GM23338 (cell line): ENCODE measurements around the gene PBXIP1. TPM values are rescaled to one million over a fixed set of nuclear protein-coding genes. Genes with fewer than 3 reads are reported as not detected.

Experiments
- ATAC-seq: fragments of 200-7000 bp; cut with Tn5 transposase; 3 replicates; pipeline ENCODE4 v1.9.1; 2020
- DNase-seq: peaks from one replicate; pipeline ENCODE4 v3.0.0-alpha.2; 2015; ENCODE audit warnings: low spot score
- H2AFZ ChIP-seq: fragments of 200-600 bp; sonication (generic); 2 replicates; pipeline ENCODE4 v1.8.0; 2016; ENCODE audit warnings: antibody characterized with exemption, mild to moderate bottlenecking, moderate library complexity
- H3F3A ChIP-seq: fragments of 200-600 bp; sonication (generic); replicated peaks from 2 replicates; pipeline ENCODE4 v1.8.0; 2017; ENCODE audit warnings: antibody characterized with exemption, mixed run types, low read depth
- H3K27ac ChIP-seq: fragments of 200-600 bp; sonication (generic); 2 replicates; pipeline ENCODE4 v1.6.1; 2016; ENCODE audit warnings: low read depth
- H3K27me3 ChIP-seq: fragments of 200-600 bp; sonication (generic); 2 replicates; pipeline ENCODE4 v1.8.0; 2016; ENCODE audit warnings: mild to moderate bottlenecking, mixed run types, moderate library complexity; ENCODE audit not compliant: insufficient read depth
- H3K36me3 ChIP-seq: fragments of 200-600 bp; sonication (generic); 2 replicates; pipeline ENCODE4 v1.8.0; 2016; ENCODE audit warnings: mild to moderate bottlenecking; ENCODE audit not compliant: insufficient read depth
- H3K4me1 ChIP-seq: fragments of 200-600 bp; sonication (generic); 2 replicates; pipeline ENCODE4 v1.8.0; 2016; ENCODE audit warnings: mild to moderate bottlenecking, moderate library complexity; ENCODE audit not compliant: insufficient read depth
- H3K4me2 ChIP-seq: fragments of 200-600 bp; sonication (generic); 2 replicates; pipeline ENCODE4 v1.7.1; 2017; ENCODE audit warnings: mixed run types
- H3K4me3 ChIP-seq: fragments of 200-600 bp; sonication (generic); 2 replicates; pipeline ENCODE4 v1.6.1; 2016; ENCODE audit warnings: mixed run types
- H3K79me2 ChIP-seq: fragments of 200-600 bp; sonication (generic); replicated peaks from 2 replicates; pipeline ENCODE4 v1.8.0; 2017; ENCODE audit warnings: mild to moderate bottlenecking; ENCODE audit not compliant: insufficient read depth
- H3K9me2 ChIP-seq: fragments of 200-600 bp; sonication (generic); 2 replicates; pipeline ENCODE4 v1.8.0; 2017; ENCODE audit not compliant: insufficient read depth
- H4K20me1 ChIP-seq: fragments of 200-600 bp; sonication (generic); replicated peaks from 2 replicates; pipeline ENCODE4 v1.8.0; 2017; ENCODE audit warnings: mild to moderate bottlenecking; ENCODE audit not compliant: insufficient read depth
- H3K27ac Mint-ChIP-seq: 2 replicates; pipeline ENCODE4 v1.8.0; 2020; ENCODE audit warnings: inconsistent platforms, mild to moderate bottlenecking, moderate library complexity, mixed read lengths
- H3K27me3 Mint-ChIP-seq: 3 replicates; pipeline ENCODE4 v1.8.0; 2022; ENCODE audit warnings: low read depth, mild to moderate bottlenecking, moderate library complexity, mixed read lengths, inconsistent platforms; ENCODE audit not compliant: insufficient read depth, poor library complexity
- H3K36me3 Mint-ChIP-seq: 3 replicates; pipeline ENCODE4 v1.8.0; 2021; ENCODE audit warnings: low read depth, mild to moderate bottlenecking, inconsistent platforms, moderate library complexity, mixed read lengths
- H3K4me1 Mint-ChIP-seq: 3 replicates; pipeline ENCODE4 v1.8.0; 2020; ENCODE audit warnings: mild to moderate bottlenecking, inconsistent platforms, mixed read lengths
- H3K4me3 Mint-ChIP-seq: 3 replicates; pipeline ENCODE4 v1.8.0; 2021; ENCODE audit warnings: moderate library complexity, mild to moderate bottlenecking, inconsistent platforms, mixed read lengths
- H3K9me3 Mint-ChIP-seq: 3 replicates; pipeline ENCODE4 v1.8.0; 2020; ENCODE audit warnings: moderate library complexity, mild to moderate bottlenecking, inconsistent platforms, mixed read lengths
- EZH2 ChIP-seq: fragments of 200-600 bp; sonication (generic); IDR thresholded peaks from one replicate; pipeline ENCODE4 v1.8.0; 2017; ENCODE audit warnings: antibody characterized with exemption, mild to moderate bottlenecking, low read depth; ENCODE audit not compliant: unreplicated experiment
- EZH2phosphoT487 ChIP-seq: fragments of 200-600 bp; sonication (generic); IDR thresholded peaks from one replicate; pipeline ENCODE4 v1.8.1; 2018; ENCODE audit warnings: antibody characterized with exemption; ENCODE audit not compliant: unreplicated experiment
- JUNB ChIP-seq: IDR thresholded peaks from one replicate; pipeline ENCODE4 v1.6.1; 2016; ENCODE audit warnings: antibody characterized with exemption; ENCODE audit not compliant: unreplicated experiment
- NANOG ChIP-seq: IDR thresholded peaks from 2 replicates; pipeline ENCODE4 v1.6.1; 2016; ENCODE audit warnings: antibody characterized with exemption, borderline replicate concordance
- POLR2AphosphoS5 ChIP-seq: IDR thresholded peaks from 2 replicates; pipeline ENCODE4 v1.6.1; 2016; ENCODE audit warnings: antibody characterized with exemption, low read depth
- STAT1 ChIP-seq: IDR thresholded peaks from one replicate; pipeline ENCODE4 v1.6.1; 2016; ENCODE audit warnings: antibody characterized with exemption; ENCODE audit not compliant: unreplicated experiment
- ZNF114 ChIP-seq: fragments of 250-450 bp; sonication (Bioruptor Pico); IDR thresholded peaks from 2 replicates; pipeline ENCODE4 v1.5.0; 2020; ENCODE audit warnings: mild to moderate bottlenecking, moderate library complexity
- ZNF331 ChIP-seq: fragments of 250-450 bp; sonication (Bioruptor Pico); IDR thresholded peaks from 2 replicates; pipeline ENCODE4 v1.5.0; 2020; ENCODE audit warnings: low read depth, mild to moderate bottlenecking, moderate library complexity
- microRNA-seq: library from miRNA; unstranded; fragments of <30 nt; microRNA quantifications from one replicate; pipeline ENCODE4, GENCODE V29; 2017
- polyA plus RNA-seq: library from polyadenylated mRNA; unstranded; fragments of >200 nt; fragmentation: Nextera tagmentation; extraction: Ambion mirVana; gene quantifications from 2 replicates; pipeline ENCODE4 v1.2.1, GENCODE V29; 2016
- small RNA-seq: library from RNA; depleted of rRNA; stranded (forward); fragments of <200 nt; gene quantifications from one replicate; pipeline ENCODE3, GENCODE V24; 2014; ENCODE audit warnings: low replicate concordance
- total RNA-seq: library from RNA; depleted of rRNA; stranded (reverse); fragments of >200 nt; shearing (Covaris generic); gene quantifications from 2 replicates; pipeline ENCODE4 v1.2.3, GENCODE V29; 2014; rRNA removed
- TF ChIP-seq, protein P1 (sequence below), 2 experiments: fragments of 200-600 bp in 1 of 2; sonication (generic) in 1 of 2; conservative IDR thresholded peaks; 2 replicates each; pipeline versions ENCODE4 v1.5.1 to v1.6.1; 2016 to 2017; ENCODE audit warnings: antibody characterized with exemption in 2 of 2, low read depth in 2 of 2, mild to moderate bottlenecking in 2 of 2, moderate library complexity in 1 of 2
- TF ChIP-seq, protein P2 (sequence below): IDR thresholded peaks from one replicate; pipeline ENCODE4 v1.6.1; 2018; ENCODE audit warnings: antibody characterized with exemption; ENCODE audit not compliant: unreplicated experiment

The PBXIP1 gene
- total and polyA plus RNA-seq, 2 experiments from 2014 or later = 7.0 to 31.8 TPM

DNA sequence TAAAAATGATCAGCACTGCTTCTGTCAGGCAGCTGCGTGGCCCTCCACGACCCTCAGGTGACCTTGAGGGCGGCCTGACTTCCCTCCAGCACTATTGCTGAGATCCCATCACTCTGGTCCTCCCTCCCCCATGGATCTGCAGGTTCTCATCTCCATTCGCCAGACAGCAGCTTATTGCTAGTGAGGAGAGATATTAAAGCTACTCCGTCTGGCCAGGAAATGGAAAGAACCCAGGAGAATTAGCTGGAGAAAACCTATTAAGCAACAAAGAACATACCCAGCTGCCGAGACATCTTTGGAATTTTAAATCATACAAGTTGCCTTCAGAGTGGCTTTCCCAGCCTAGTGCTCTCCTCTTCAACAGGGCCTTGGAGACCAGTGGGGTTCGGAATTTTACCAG is 60.1 kb downstream of the PBXIP1 start:
- Histone ChIP-seq H3K27me3 (no peaks in the 10 kb centered on the region), H3K9me2 (no peaks in the 10 kb centered on the region), H3K4me1 (no peaks in the 10 kb centered on the region), H3F3A (no peaks in the 10 kb centered on the region), H2AFZ (peak overlapping the region; percentile 28; the same call in 1 of the 2 replicates), H4K20me1 (no peaks in the 10 kb centered on the region), H3K4me2 (no peak overlapping the region), H3K36me3 (no peaks in the 10 kb centered on the region), H3K4me3 (no peak overlapping the region), H3K79me2 (no peaks in the 10 kb centered on the region), H3K27ac (no peak overlapping the region)
- no peak overlapping the region for H3K4me3 Mint-ChIP-seq
- ATAC-seq (no peak), DNase-seq (no peak)
- H3K27ac Mint-ChIP-seq = no peak overlapping the region
- peaks cover 7% of the 10 kb centered on the region; the same call in 2 of the 3 replicates for H3K4me1 Mint-ChIP-seq
- no peaks in the 10 kb centered on the region for H3K9me3 Mint-ChIP-seq
- TF ChIP-seq ZNF114 (CRISPR knock-in tag) (no peak), JUNB (no peak), EZH2 (no peak), ZNF331 (no peak), NANOG (no peak), POLR2AphosphoS5 (no peak), STAT1 (no peak), EZH2phosphoT487 (no peak)
- TF ChIP-seq, protein P1, sequence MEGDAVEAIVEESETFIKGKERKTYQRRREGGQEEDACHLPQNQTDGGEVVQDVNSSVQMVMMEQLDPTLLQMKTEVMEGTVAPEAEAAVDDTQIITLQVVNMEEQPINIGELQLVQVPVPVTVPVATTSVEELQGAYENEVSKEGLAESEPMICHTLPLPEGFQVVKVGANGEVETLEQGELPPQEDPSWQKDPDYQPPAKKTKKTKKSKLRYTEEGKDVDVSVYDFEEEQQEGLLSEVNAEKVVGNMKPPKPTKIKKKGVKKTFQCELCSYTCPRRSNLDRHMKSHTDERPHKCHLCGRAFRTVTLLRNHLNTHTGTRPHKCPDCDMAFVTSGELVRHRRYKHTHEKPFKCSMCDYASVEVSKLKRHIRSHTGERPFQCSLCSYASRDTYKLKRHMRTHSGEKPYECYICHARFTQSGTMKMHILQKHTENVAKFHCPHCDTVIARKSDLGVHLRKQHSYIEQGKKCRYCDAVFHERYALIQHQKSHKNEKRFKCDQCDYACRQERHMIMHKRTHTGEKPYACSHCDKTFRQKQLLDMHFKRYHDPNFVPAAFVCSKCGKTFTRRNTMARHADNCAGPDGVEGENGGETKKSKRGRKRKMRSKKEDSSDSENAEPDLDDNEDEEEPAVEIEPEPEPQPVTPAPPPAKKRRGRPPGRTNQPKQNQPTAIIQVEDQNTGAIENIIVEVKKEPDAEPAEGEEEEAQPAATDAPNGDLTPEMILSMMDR (conservative IDR thresholded peaks at IDR 0.05; ENCODE audit: low read depth in 2 of 2) = no peak
- TF ChIP-seq, protein P2, sequence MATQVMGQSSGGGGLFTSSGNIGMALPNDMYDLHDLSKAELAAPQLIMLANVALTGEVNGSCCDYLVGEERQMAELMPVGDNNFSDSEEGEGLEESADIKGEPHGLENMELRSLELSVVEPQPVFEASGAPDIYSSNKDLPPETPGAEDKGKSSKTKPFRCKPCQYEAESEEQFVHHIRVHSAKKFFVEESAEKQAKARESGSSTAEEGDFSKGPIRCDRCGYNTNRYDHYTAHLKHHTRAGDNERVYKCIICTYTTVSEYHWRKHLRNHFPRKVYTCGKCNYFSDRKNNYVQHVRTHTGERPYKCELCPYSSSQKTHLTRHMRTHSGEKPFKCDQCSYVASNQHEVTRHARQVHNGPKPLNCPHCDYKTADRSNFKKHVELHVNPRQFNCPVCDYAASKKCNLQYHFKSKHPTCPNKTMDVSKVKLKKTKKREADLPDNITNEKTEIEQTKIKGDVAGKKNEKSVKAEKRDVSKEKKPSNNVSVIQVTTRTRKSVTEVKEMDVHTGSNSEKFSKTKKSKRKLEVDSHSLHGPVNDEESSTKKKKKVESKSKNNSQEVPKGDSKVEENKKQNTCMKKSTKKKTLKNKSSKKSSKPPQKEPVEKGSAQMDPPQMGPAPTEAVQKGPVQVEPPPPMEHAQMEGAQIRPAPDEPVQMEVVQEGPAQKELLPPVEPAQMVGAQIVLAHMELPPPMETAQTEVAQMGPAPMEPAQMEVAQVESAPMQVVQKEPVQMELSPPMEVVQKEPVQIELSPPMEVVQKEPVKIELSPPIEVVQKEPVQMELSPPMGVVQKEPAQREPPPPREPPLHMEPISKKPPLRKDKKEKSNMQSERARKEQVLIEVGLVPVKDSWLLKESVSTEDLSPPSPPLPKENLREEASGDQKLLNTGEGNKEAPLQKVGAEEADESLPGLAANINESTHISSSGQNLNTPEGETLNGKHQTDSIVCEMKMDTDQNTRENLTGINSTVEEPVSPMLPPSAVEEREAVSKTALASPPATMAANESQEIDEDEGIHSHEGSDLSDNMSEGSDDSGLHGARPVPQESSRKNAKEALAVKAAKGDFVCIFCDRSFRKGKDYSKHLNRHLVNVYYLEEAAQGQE = no peak
- no peaks in the 10 kb centered on the region for H3K36me3 Mint-ChIP-seq
- peaks cover 2% of the 10 kb centered on the region for H3K27me3 Mint-ChIP-seq

Small RNA genes within 50 kb of the gene (microRNA-seq; reads per million reads assigned to microRNA genes)
- not detected for gene MIR4258

Small RNA genes within 50 kb of the gene (small RNA-seq; reads per million reads assigned to genes)
- gene MIR4258 = not detected
- not detected for gene RF00017

Other genes starting within 250 kb of the PBXIP1 start
- gene KCNN3, start 85.8 kb downstream of the PBXIP1 start, total RNA-seq = 1.9 and 4.0 TPM in 2 replicates
- gene KCNN3, start 85.8 kb downstream of the PBXIP1 start, polyA plus RNA-seq = 3.0 and 3.1 TPM in 2 replicates
- gene PMVK, start 19.4 kb downstream of the PBXIP1 start, total RNA-seq = 8.1 and 11.2 TPM in 2 replicates
- 22.2 and 25.0 TPM in 2 replicates for gene PMVK, start 19.4 kb downstream of the PBXIP1 start, polyA plus RNA-seq
- gene PYGO2, start 5.7 kb upstream of the PBXIP1 start, total RNA-seq = 28.7 and 29.0 TPM in 2 replicates
- 11.0 and 13.2 TPM in 2 replicates for gene PYGO2, start 5.7 kb upstream of the PBXIP1 start, polyA plus RNA-seq
- gene SHC1, start 14.6 kb upstream of the PBXIP1 start, total RNA-seq = 196 and 211 TPM in 2 replicates
- gene SHC1, start 14.6 kb upstream of the PBXIP1 start, polyA plus RNA-seq = 108 and 117 TPM in 2 replicates
- gene CKS1B, start 18.6 kb upstream of the PBXIP1 start, total RNA-seq = 296 and 392 TPM in 2 replicates
- gene CKS1B, start 18.6 kb upstream of the PBXIP1 start, polyA plus RNA-seq = 562 and 617 TPM in 2 replicates
- gene FLAD1, start 27.2 kb upstream of the PBXIP1 start, total RNA-seq = 71.4 and 75.0 TPM in 2 replicates
- gene FLAD1, start 27.2 kb upstream of the PBXIP1 start, polyA plus RNA-seq = 72.8 and 74.5 TPM in 2 replicates
- gene LENEP, start 37.5 kb upstream of the PBXIP1 start, total RNA-seq = 1.5 and 1.6 TPM in 2 replicates
- gene LENEP, start 37.5 kb upstream of the PBXIP1 start, polyA plus RNA-seq = not detected in 2 replicates
- 19.3 and 32.6 TPM in 2 replicates for gene ZBTB7B, start 46.7 kb upstream of the PBXIP1 start, total RNA-seq
- gene ZBTB7B, start 46.7 kb upstream of the PBXIP1 start, polyA plus RNA-seq = 3.6 TPM in 2 replicates
- not detected in 2 replicates for gene DCST2, start 77.7 kb upstream of the PBXIP1 start, total RNA-seq
- gene DCST2, start 77.7 kb upstream of the PBXIP1 start, polyA plus RNA-seq = 0.28 and 0.78 TPM in 2 replicates
- not detected in 2 replicates for gene DCST1, start 77.7 kb upstream of the PBXIP1 start, total RNA-seq
- not detected in 2 replicates for gene DCST1, start 77.7 kb upstream of the PBXIP1 start, polyA plus RNA-seq
- 25.9 and 31.1 TPM in 2 replicates for gene ADAM15, start 95.2 kb upstream of the PBXIP1 start, total RNA-seq
- gene ADAM15, start 95.2 kb upstream of the PBXIP1 start, polyA plus RNA-seq = 24.2 and 25.9 TPM in 2 replicates
- gene EFNA4, start 107.6 kb upstream of the PBXIP1 start, total RNA-seq = 22.9 and 25.0 TPM in 2 replicates
- 11.1 and 16.4 TPM in 2 replicates for gene EFNA4, start 107.6 kb upstream of the PBXIP1 start, polyA plus RNA-seq
- gene EFNA3, start 122.7 kb upstream of the PBXIP1 start, total RNA-seq = 13.6 and 14.5 TPM in 2 replicates
- gene EFNA3, start 122.7 kb upstream of the PBXIP1 start, polyA plus RNA-seq = 10.3 and 13.5 TPM in 2 replicates
- 2.1 and 5.1 TPM in 2 replicates for gene EFNA1, start 171.8 kb upstream of the PBXIP1 start, total RNA-seq
- 3.2 and 5.1 TPM in 2 replicates for gene EFNA1, start 171.8 kb upstream of the PBXIP1 start, polyA plus RNA-seq
- 30.0 and 50.5 TPM in 2 replicates for gene SLC50A1, start 179.8 kb upstream of the PBXIP1 start, total RNA-seq
- gene SLC50A1, start 179.8 kb upstream of the PBXIP1 start, polyA plus RNA-seq = 63.9 and 65.4 TPM in 2 replicates
- 13.6 and 19.2 TPM in 2 replicates for gene DPM3, start 184.4 kb upstream of the PBXIP1 start, total RNA-seq
- gene DPM3, start 184.4 kb upstream of the PBXIP1 start, polyA plus RNA-seq = 71.4 and 76.5 TPM in 2 replicates
- gene KRTCAP2, start 217.2 kb upstream of the PBXIP1 start, total RNA-seq = 101 and 106 TPM in 2 replicates
- gene KRTCAP2, start 217.2 kb upstream of the PBXIP1 start, polyA plus RNA-seq = 579 and 628 TPM in 2 replicates
- 15.4 and 18.8 TPM in 2 replicates for gene TRIM46, start 217.8 kb upstream of the PBXIP1 start, total RNA-seq
- 7.4 and 8.1 TPM in 2 replicates for gene TRIM46, start 217.8 kb upstream of the PBXIP1 start, polyA plus RNA-seq